Stimulated activated CD4-positive, alpha-beta T cell treated with anti-CD3 and anti-CD28 coated beads, Interleukin-1b, Interleukin-23, amount 100 ng/mL, for 48 hours (primary cell): ENCODE data around the gene SMIM44.
"Not testable (repeated sequence)": the region's sequence is repeated elsewhere in the genome, so short reads cannot be mapped to it uniquely, and the experiment has no call there.

Experiments used
- DNase-seq: peaks from one replicate; pipeline ENCODE4 v3.0.0-alpha.2; 2020

Gene SMIM44

DNA sequence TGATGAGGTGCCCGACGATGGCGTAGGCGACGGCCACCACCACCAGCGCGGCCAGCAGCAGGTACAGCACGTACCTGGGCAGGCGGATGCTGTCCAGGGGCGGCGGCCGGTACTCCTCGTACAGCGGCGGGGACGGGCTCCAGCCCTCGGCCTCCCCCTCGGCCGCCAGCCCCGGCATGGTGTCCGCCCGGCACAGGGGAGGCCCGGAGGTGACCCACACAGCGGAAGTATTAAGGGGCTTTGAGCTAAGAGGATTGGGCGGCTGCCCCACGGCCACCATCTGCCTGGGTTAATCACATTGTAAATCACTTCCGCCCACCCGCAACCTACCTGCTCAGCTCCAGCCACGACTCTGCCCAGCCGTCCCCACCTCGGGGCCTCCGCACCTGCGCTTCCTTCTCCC lies at the start of gene SMIM44:
Gene SMIM44 (minus strand): TSS at position 216 of the 403 bp plus-strand sequence. CDS start 38 bp downstream, at position 178.
- DNase-seq = no peak

DNA sequence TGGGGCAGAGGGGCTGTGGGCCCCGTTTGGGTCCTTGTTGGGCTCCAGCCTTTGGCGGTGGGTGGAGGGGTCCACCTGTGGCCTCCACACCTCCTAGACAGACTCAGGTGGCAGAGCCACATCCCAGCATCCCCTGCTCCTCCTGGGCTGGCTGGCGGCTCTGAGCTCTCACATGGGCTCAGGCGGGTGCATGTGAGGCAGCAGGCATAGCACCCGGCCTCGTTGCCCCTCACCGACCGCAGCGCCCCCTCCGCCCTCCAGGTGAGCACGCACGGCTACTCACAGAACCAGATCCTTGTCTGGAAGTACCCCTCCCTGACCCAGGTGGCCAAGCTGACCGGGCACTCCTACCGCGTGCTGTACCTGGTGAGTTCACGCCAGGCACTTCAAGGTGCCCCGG lies 49.8 kb upstream of the SMIM44 start:
- DNase-seq = no peak

DNA sequence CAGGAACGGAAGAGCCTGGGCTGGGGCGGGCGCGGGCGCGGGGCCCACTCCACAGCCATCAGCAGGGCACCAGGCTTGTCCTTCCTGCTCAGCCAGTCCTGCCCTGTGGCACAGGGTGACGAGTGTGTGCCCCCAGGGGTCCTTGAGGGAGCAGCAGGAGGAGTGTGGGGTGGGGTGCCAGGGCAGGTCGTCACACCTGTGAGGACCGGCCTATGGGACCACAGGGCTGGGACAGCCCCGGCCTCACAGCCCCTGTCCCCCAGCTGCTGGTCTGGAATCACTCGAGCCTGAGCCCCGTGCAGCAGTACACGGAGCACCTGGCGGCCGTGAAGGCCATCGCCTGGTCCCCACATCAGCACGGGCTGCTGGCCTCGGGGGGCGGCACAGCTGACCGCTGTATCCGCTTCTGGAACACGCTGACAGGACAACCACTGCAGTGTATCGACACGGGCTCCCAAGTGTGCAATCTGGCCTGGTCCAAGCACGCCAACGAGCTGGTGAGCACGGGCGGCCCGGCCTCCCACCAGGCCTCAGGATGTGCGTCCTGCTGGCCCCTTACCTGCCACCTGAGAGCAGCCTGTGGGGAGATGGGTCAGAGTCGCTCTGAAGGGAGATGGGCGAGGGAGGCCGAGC lies 49.0 kb upstream of the SMIM44 start:
- no peak for DNase-seq

DNA sequence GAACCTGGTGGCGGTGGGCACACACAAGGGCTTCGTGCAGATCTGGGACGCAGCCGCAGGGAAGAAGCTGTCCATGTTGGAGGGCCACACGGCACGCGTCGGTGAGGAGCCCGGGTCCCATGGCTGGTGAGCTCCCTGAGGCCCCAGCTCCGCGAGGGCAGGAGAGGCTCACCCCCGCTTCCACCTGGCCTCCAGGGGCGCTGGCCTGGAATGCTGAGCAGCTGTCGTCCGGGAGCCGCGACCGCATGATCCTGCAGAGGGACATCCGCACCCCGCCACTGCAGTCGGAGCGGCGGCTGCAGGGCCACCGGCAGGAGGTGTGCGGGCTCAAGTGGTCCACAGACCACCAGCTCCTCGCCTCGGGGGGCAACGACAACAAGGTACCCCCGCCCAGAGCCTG lies 48.5 kb upstream of the SMIM44 start:
- no peak for DNase-seq

DNA sequence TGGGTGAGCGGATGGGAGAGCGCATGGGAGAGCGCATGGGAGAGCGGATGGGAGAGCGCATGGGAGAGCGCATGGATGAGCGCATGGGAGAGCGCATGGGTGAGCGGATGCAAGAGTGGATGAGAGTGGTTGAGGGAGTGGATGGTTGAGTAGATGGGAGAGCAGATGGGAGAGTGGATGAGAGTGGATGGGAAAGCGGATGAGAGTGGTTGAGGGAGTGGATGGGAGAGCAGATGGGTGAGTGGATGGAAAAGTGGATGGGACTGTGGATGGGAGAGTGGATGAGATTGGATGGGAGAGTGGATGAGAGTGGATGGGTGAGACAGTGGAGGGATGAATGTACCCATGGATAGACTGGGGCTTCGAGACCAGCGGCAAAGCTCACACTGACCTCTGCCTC lies 47.1 kb upstream of the SMIM44 start:
- DNase-seq = no peak

DNA sequence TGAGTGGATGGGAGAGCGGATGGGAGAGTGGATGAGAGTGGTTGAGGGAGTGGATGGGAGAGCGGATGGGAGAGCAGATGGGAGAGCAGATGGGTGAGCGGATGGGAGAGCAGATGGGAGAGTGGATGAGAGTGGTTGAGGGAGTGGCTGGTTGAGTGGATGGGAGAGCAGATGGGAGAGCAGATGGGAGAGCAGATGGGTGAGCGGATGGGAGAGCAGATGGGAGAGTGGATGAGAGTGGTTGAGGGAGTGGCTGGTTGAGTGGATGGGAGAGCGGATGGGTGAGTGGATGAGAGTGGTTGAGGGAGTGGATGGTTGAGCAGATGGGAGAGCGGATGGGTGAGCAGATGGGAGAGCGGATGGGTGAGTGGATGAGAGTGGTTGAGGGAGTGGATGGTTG lies 46.1 kb upstream of the SMIM44 start:
- DNase-seq = not testable (repeated sequence)

DNA sequence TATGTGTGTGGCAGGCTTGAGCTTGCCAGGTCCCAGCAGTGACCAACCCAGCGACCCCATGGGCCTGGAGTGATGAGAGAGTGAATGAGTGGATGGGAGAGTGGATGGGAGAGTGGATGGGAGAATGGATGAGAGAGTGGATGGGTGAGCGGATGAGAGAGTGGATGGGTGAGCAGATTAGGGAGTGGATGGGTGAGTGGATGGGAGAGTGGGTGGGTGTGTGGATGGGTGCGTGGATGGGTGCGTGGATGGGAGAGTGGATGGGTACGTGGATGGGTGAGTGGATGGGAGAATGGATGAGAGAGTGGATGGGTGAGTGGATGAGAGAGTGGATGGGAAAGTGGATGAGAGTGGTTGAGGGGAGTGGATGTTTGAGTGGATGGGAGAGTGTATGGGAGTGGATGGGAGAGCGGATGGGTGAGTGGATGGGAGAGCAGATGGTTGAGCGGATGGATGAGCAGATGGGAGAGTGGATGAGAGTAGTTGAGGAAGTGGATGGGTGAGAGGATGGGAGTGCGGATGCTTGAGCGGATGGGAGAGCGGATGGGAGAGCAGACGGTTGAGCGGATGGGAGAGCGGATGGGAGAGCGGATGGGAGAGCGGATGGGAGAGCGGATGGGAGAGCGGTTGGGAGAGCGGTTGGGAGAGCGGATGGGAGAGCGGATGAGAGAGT lies 45.4 kb upstream of the SMIM44 start:
- DNase-seq = no peak

DNA sequence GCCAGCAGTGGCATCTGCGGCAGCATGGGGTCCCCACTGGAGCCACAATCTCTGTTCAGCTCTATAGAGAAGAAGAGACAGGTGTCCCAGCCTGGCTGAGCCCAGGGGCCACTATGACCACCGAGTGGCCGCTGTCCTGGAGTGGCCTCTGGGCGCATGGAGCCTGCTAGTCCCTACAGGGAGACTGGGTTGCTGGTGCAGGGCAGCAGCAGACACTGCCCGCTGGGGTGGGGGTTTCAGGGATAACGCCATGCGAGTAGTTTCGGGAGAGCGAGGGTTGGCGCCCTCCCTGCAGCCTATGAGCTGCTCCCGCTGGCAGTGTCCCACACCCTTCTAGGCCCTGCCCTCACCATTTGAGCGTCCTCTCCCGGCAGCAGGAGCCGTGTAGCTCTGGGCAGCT lies 44.8 kb upstream of the SMIM44 start:
- DNase-seq = no peak

DNA sequence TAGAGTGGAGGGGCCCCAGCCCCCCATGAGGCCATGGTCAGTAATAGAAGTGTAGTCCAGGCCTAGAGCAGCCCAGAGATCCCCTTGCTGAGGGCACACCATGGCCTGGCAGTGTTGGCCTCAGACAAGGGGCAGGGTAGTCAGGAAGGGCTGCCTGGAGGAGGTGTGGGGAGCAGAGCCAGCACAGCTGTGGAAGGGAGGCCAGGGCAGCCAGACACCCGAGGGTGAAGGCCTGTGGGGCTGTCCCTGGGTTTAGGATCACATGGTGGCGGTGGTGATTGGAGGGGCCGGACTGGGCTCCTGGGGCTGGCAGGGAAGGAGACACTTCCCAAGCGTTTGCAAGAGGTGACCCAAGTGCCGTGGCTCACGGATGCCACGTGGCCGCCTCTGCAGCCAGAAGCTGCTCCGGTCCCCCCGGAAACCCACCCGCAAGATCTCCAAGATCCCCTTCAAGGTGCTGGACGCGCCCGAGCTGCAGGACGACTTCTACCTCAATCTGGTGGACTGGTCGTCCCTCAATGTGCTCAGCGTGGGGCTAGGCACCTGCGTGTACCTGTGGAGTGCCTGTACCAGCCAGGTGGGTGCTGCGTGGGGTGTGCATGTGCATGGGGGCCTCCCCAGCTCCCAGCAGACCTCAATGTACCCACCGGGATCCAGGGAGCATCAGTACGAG lies 44.1 kb upstream of the SMIM44 start:
- DNase-seq = no peak

DNA sequence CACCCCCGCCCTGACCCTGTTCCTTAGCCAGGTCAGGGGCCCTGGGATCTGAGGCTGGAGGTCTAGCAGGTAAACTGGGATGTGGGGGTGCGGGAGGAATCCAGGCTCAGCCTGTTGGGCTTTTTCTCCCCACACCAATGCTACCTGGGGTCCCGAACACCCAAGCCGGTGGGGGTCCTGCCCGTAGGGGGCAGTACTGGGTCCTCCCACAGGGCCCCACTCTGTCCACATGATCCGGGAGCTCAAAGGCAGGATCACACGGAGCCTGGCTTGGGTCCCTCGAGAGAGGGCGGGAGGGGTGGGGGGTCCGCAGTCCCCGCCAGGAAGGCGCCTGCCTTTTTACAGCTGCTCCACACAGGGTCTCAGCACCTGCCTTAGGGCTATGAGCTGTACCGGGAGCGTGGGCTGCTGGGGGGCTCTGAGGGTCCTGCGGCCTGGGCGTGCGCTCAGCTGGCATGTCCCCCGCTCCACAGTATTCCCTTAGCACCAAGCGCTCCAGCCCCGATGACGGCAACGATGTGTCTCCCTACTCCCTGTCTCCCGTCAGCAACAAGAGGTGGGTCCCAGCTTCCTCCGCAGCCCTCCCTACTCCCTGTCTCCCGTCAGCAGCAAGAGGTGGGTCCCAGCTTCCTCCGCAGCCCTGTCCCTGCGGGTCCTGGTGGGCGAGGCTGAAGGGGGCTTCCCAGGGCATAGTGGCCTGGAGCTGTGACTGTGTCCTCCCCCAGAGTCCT lies 43.4 kb upstream of the SMIM44 start:
- no peak for DNase-seq

DNA sequence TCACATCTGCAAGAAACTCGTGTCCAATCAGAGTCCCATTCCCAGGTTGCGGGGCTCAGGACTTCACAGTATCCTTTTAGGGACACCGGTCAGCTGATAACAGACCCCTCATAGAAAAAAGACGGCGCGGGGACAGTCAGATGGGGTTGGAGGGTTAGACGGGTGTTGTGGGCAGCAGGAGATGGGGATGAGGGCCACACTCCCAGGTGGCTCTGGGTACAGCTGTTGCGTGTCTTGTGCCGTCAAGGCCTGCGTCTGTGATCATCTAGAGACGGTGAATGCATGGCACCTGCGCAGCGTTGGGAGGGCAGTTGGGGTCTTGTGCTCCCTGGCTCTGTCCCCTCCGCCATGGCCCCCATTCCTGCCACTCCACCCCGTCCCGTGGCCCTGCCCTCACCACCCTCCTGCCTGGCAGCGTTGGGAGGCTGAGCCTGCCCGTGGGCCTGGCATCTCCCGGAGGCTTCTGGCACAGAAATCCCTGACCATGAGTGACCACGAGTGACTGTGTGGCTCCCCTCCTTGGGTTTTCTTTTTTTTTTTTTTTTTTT lies 41.7 kb upstream of the SMIM44 start:
- DNase-seq = no peak

DNA sequence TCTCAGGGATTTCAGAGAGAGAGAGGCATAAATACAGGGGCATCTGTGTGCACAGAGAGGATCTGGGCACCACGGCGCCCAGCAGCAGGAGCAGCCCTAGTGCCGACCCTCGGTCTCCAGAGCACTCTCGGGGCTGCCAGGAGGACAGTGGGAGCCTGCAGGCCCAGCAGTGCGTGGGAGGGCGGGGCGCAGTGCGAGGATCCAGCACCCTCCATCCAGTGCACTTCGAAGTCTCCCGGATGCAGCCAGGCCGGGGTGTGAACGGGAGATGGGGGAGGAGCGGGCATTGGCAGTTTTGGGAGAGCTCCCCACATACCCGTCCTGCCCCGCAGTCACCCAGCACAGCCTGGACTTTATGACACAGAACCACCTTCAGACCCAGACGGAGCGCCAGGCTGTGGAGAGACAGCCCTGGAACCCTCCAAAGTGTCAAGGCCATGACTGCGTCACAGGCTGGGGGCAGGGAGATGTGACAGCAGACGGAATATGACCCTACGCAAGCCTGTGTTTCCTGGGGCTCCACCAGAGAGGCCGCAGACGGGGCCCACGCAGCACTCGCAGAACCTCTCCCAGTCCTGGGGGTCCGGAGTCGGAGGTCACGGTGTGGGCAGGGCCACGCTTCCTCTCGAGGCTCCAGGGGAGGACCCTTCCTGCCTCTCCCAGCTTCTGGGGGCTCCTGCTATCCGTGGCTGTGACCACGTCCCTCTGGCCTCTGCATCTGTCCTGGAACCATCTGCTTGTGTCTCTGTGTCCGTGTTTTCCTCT lies 41.0 kb upstream of the SMIM44 start:
- DNase-seq = no peak

DNA sequence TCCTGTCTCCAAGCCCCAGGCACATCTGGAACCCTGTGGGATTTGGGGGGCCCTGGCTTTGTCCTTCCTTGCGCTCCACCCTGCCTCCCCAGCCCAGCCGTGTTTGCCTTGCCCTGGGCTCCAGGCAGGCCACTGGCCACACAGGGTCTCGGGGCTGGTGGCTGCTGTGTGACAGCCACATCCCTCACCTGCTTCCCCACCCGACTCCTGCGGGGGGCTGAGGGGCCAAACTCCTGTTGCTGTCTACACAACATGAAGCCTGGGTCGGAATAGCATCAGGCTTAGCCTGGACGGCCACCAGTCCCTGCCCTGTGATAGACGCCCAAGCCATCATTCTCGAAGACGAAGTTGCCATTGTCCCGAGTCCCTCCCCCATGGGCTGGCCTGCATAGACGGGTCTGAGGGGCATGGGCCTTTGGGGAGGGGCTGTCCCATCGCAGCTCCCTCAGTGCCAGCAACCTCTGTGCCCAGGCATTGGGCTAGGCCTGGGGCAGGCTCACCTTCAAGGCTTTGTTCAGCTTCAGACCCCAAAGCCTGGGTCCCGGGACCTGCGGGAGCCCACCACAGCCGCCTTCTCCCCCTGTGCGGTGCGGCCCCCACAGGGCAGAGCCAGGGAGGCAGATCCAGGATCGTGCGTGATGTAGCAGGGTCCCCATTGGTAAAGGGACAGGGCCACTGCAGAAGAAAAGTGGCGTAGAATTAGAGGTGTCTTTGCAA lies 40.3 kb upstream of the SMIM44 start:
- DNase-seq = no peak

DNA sequence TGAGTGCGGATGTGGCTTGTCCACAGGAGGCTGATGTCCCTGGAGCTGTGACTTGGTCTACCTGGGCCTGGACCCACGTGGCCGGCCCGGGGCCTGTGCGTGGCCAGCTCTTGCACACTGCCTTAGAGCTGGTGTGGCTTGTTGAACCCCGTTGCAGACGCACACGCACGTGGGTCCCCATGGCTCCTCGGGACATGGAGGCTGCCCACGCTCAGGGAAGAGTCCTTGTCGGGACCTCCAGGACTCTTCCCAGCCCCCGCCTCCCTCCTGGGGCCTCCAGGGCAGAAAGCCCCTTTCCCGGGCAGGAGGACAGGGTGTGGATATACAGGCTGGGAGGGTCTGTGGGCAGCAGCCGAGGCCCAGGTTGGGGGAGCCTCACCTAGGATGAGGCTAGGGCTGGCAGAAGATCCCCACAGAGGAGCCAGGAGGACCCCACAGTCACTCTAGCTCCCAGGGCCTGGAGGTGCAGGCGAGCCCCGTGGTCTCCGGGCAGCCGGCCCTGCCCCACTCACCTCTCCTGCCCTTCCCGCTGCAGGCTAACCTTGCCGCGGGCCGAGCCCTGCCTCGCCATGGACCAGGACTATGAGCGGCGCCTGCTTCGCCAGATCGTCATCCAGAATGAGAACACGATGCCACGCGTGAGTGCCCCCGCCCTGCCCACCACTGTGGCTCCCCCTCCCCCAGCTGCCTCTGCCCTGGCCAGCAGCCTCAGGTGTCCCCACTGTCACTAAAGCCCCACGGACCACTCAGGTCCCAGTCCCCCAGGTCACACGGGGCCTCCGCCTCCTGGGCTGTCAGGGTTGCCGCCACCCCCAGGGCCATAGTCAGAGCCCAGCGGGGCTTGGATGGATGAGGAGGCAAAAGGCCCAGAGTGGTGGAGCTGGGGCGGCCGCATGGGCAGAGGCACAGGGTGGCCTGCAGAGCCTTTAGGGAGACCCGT lies 39.5 kb upstream of the SMIM44 start:
- no peak for DNase-seq

DNA sequence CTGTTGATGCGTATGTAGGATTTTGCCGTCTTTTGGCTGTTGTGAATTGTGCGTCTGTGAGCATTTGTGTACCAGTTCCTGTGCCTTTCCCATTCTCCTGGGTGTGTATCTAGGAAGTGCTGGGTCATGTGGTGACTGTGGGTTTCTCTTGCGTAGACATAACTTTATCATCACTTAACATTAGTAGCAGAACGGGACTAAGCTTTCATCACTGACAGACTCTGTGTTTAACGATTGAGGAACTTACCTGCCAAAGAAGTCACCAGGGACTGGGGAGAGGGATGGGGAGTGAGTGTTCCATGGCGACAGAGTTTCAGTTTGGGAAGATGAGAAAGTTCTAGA lies 37.8 kb upstream of the SMIM44 start:
- DNase-seq = no peak

DNA sequence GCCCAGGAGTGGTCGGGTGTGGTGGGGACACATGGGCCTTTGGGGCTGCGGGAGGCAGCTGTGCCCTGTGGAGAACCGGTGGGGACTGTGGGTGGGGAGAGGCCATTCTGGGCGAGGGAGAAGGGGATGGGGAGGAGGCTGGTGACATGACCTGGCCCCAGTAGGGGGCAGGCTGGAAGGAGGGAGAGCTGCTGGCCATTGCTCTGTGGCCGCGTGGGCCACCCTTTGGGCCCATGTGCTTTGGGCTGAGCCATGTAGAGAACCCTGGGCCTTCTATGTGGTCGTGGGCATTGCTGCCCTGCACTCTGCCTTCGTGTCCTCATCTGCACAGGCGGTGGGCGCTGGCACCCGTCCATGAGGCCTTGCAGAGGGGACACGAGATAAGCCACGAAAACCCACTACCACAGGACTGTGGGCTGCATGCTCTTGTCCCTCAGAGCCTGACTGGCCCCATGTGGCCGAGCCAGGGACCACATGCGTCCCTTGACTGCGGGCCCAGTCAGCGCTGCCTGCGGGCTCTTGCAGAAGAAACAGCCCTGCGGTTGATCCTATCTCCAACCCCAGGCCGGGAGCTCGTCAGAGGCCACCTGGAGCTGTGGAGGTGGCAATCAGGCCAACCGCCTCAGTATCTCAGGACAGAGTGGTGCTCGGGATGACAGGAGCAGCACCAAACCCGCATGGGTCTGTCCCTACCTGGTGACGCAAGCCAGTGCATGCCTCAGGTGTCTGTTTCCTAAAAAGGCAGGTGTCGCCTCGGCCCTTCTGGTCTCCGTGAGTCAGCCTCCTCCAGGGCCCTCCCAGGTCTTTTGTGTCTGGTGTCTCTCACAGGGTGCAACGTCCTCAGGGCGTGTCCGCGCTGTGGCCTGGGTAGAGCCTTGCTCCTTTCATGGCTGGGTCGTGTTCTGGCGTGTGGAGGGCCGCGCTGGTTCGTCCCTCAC lies 37.2 kb upstream of the SMIM44 start:
- DNase-seq = no peak

DNA sequence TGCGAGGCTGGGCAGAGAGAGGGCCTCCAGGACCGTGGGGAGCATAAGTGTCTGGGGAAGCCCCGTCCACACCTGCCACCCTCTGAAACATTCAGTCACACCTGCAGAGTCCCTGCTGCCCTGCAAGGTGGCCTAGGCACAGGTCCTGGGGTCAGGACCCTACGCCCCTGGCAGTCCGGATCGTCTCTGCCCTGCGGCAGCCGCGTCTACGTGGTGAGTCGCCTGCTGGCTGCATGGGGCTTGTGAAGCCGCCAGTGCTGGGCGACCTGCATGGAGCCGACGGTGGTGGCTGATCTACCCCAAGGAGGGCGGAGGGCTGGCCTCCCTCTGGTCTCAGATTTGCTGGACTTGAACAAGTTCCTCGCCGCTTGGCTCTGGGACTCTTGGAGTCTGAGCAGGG lies 35.9 kb upstream of the SMIM44 start:
- no peak for DNase-seq

DNA sequence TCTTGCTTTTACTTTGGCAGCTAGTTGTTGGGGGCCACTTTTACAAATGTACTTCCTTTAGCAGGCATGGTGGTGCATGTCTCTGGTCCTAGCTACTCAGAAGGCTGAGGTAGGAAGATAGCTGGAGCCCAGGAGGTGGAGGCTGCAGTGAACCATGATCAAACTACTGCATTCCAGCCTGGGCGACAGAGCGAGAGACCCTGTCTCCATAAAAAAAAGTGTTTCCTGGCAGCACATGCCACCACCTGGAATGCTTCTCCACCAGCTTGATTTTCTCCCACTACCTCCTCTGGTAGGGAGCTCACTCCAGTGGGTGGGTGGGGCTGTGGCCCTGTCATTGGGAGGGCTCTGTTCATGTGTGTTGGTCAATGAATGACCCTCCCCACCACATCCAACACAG lies 35.4 kb upstream of the SMIM44 start:
- no peak for DNase-seq

DNA sequence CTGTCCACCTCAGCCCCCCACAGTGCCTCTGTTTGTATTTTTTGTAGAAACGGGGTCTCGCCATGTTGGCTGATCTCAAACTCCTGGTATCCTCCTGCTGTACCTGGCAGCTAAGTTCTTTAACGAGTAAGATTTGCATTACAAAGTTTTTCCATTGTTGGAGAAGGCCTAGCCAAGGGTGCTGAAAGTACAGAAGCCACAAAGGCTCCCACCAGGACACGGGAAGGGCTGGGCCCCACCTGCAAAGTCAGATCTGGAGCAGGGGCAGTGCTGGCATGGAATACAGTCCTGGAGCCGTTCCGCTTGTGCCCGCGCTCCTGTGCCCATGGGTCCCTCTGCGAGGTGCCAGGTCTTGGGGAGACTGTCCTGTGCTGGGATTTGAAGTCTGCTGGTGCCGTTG lies 35.0 kb upstream of the SMIM44 start:
- DNase-seq = no peak

DNA sequence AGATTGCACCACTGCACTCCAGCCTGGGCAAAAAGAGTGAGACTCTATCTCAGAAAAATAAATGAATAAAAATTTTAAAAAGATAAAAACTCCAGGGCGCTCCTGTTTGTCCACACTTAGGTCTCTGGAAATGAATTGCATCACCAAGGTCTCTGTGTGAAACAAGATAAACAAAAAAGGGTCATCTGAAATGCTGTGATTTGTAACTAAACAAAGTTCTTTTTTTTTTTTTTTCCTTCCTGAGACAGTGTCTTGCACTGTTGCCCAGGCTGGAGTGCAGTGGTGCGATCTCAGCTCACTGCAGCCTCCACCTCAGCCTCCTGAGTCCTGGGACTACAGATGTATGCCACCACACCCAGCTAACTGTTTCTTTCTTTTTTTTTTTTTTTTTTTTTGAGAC lies 34.4 kb upstream of the SMIM44 start:
- no peak for DNase-seq
